B cell (primary cell): Measurements from ENCODE around the gene TM9SF4. TPM values are rescaled to one million over a fixed set of nuclear protein-coding genes. Genes with fewer than 3 reads are reported as not detected.

ENCODE experiments used
- ATAC-seq: fragments of 200-7000 bp; cut with Tn5 transposase; one replicate; pipeline ENCODE4 v1.10.0; 2021; ENCODE audit warnings: low read depth, mild to moderate bottlenecking, moderate number of reproducible peaks, moderate library complexity
- CTCF ChIA-PET: fragments of 350-600 bp; sonication (Branson Sonifier 250); formaldehyde crosslinking; loops from one replicate; lab custom pipeline; 2021; ENCODE audit warnings: antibody characterized with exemption, inconsistent platforms; lab: Charles Lee
- POLR2A ChIA-PET: fragments of 350-600 bp; sonication (Branson Sonifier 250); formaldehyde crosslinking; loops from one replicate; lab custom pipeline; 2021; ENCODE audit warnings: antibody characterized with exemption; lab: Charles Lee
- DNase-seq: peaks from one replicate; pipeline ENCODE4 v3.0.0; 2013
- H2AFZ ChIP-seq: 2 replicates; pipeline ENCODE4 v1.6.1; 2012; ENCODE audit warnings: mild to moderate bottlenecking, low read depth, low read length; ENCODE audit not compliant: insufficient read depth, poor library complexity, severe bottlenecking
- H3K27ac ChIP-seq, 2 donors: 1 replicate in 1 of 2; 2 replicates in 1 of 2; pipeline ENCODE4 v1.5.1; 2012 to 2013; ENCODE audit warnings: low read length in 2 of 2, mild to moderate bottlenecking in 2 of 2, moderate library complexity in 1 of 2
- H3K27me3 ChIP-seq, 4 experiments: fragments of 200-600 bp in 1 of 4; sonication (generic) in 1 of 4; replicated peaks in 1 of 4; 1 replicate in 2 of 4; 2 replicates in 2 of 4; pipeline versions ENCODE4 v1.6.1 to v1.7.0; 2013 to 2016; ENCODE audit warnings: low read length in 3 of 4, mild to moderate bottlenecking in 2 of 4, mixed read lengths in 1 of 4, moderate library complexity in 1 of 4; ENCODE audit not compliant: insufficient read depth in 4 of 4, control insufficient read depth in 3 of 4; ENCODE audit errors: control extremely low read depth in 1 of 4
- H3K36me3 ChIP-seq, 2 experiments: replicated peaks in 1 of 2; 1 replicate in 1 of 2; 2 replicates in 1 of 2; pipeline versions ENCODE4 v1.6.1 to v1.7.1; 2013; ENCODE audit warnings: low read length in 1 of 2; ENCODE audit not compliant: insufficient read depth in 2 of 2, control insufficient read depth in 1 of 2; ENCODE audit errors: control extremely low read depth in 1 of 2, extremely low read depth in 1 of 2
- H3K4me1 ChIP-seq, 2 donors: fragments of 200-600 bp in 1 of 2; sonication (generic) in 1 of 2; 1 replicate in 1 of 2; 2 replicates in 1 of 2; pipeline versions ENCODE4 v1.5.1 to v1.6.1; 2013 to 2017; ENCODE audit warnings: low read length in 2 of 2; ENCODE audit not compliant: control insufficient read depth in 2 of 2, insufficient read depth in 2 of 2
- H3K4me2 ChIP-seq: replicated peaks from 2 replicates; pipeline ENCODE3; 2012; ENCODE audit warnings: mild to moderate bottlenecking, low read depth, low read length; ENCODE audit not compliant: poor library complexity, severe bottlenecking
- H3K4me3 ChIP-seq, 5 experiments: fragments of 200-600 bp in 1 of 5; sonication (generic) in 1 of 5; 1 replicate in 3 of 5; 2 replicates in 2 of 5; pipeline versions ENCODE4 v1.5.1 to v1.7.0; 2011 to 2016; ENCODE audit warnings: low read length in 4 of 5, mild to moderate bottlenecking in 4 of 5, low read depth in 2 of 5, control low read depth in 1 of 5, moderate library complexity in 1 of 5; ENCODE audit not compliant: insufficient read depth in 1 of 5; ENCODE audit errors: control extremely low read depth in 1 of 5, extremely low read depth in 1 of 5
- H3K79me2 ChIP-seq: fragments of 200-600 bp; sonication (generic); one replicate; pipeline ENCODE4 v1.6.0; 2016; ENCODE audit warnings: low read length; ENCODE audit not compliant: control insufficient read depth, insufficient read depth
- H3K9ac ChIP-seq: fragments of 200-600 bp; sonication (generic); 2 replicates; pipeline ENCODE4 v1.6.1; 2017; ENCODE audit warnings: mild to moderate bottlenecking, low read length, moderate library complexity
- H3K9me3 ChIP-seq, 3 donors: one replicate each; pipeline versions ENCODE4 v1.6.1 to v1.7.1; 2013; ENCODE audit warnings: low read length in 2 of 3; ENCODE audit not compliant: control insufficient read depth in 2 of 3, insufficient read depth in 1 of 3; ENCODE audit errors: control extremely low read depth in 1 of 3
- H4K20me1 ChIP-seq: 2 replicates; pipeline ENCODE4 v1.6.0; 2012; ENCODE audit warnings: mild to moderate bottlenecking, low read length; ENCODE audit not compliant: insufficient read depth, control insufficient read depth, poor library complexity, severe bottlenecking
- H3K27ac Mint-ChIP-seq: one replicate; pipeline ENCODE4 v1.8.0; 2021; ENCODE audit warnings: mixed read lengths
- H3K27me3 Mint-ChIP-seq: one replicate; pipeline ENCODE4 v1.8.0; 2021; ENCODE audit warnings: mixed read lengths
- H3K4me1 Mint-ChIP-seq: one replicate; pipeline ENCODE4 v1.8.0; 2021; ENCODE audit warnings: mixed read lengths
- H3K4me3 Mint-ChIP-seq: one replicate; pipeline ENCODE4 v1.8.0; 2021; ENCODE audit warnings: mixed read lengths
- H3K9me3 Mint-ChIP-seq: one replicate; pipeline ENCODE4 v1.8.0; 2022; ENCODE audit warnings: mixed read lengths; ENCODE audit not compliant: insufficient read depth
- CTCF ChIP-seq: fragments of 200-600 bp; IDR thresholded peaks from one replicate; pipeline ENCODE4 v1.8.0; 2022; ENCODE audit warnings: antibody characterized with exemption, mild to moderate bottlenecking
- EZH2 ChIP-seq: IDR thresholded peaks from 2 replicates; pipeline ENCODE4 v1.6.1; 2012; ENCODE audit warnings: borderline replicate concordance, low read depth, mild to moderate bottlenecking, moderate library complexity, low read length; ENCODE audit not compliant: insufficient read depth, poor library complexity, severe bottlenecking
- WGBS: methylation state at CpG from one replicate; pipeline ENCODE4 v1.1.5; 2013; ENCODE audit warnings: missing lambda C conversion rate; ENCODE audit not compliant: insufficient coverage; 5-methylcytosine and 5-hydroxymethylcytosine counted together
- intact Hi-C: fragments of 100-400 bp; cut with micrococcal nuclease; formaldehyde crosslinking; loops from one replicate; pipeline ENCODE4 v1.10.0; 2022
- polyA plus RNA-seq: library from polyadenylated mRNA; depleted of rRNA; stranded (reverse); fragments of >200 nt; gene quantifications from 2 replicates; pipeline ENCODE4 v1.2.3, GENCODE V29; 2012
- total RNA-seq, 2 donors: library from RNA; stranded (reverse); fragments of 120-200 nt in 1 of 2; gene quantifications; 1 replicate in 1 of 2; 2 replicates in 1 of 2; pipeline versions ENCODE4 v1.2.3 to v1.2.4, GENCODE V29; 2013 to 2022

Gene TM9SF4
- total and polyA plus RNA-seq, 2 donors (not counting 1 experiment from before 2014, with no cell fraction given): 23.5 to 53.8 TPM

GRCh38 chr20:32208499-32209154 lies 99.1 kb downstream of the TM9SF4 start:
- Histone ChIP-seq H3K9me3 (no peaks in the 10 kb centered on the region), H3K4me3 (peak overlapping the region; percentile 71 to 99 (median 98)), H3K79me2 (peaks cover 57% of the 10 kb centered on the region), H3K36me3 (peaks cover 0 to 8% of the 10 kb centered on the region in 2 experiments), H2AFZ (peak overlapping the region; percentile 97), H3K4me1 (peaks cover 35 to 39% of the 10 kb centered on the region in 2 donors), H3K9ac (peak overlapping the region; percentile 92), H4K20me1 (peaks cover 36% of the 10 kb centered on the region), H3K4me2 (peak overlapping the region; percentile 92), H3K27me3 (no peaks in the 10 kb centered on the region), H3K27ac (peak overlapping the region in 1 of 2 donors; percentile 76)
- no peaks in the 10 kb centered on the region for H3K27me3 Mint-ChIP-seq
- H3K4me1 Mint-ChIP-seq: peaks cover 62% of the 10 kb centered on the region
- H3K4me3 Mint-ChIP-seq: peak overlapping the region; percentile 87
- ATAC-seq (no peak), DNase-seq (no peak)
- H3K9me3 Mint-ChIP-seq: no peaks in the 10 kb centered on the region
- POLR2A ChIA-PET: interaction anchor here (0.7 kb wide), 1 partner anchor 117 kb away, joined by 4 read pairs; no protein-coding TSS in a partner anchor
- 66% methylated on average over 4 of the region's 13 CpGs for WGBS
- CTCF ChIA-PET: no interaction called here
- intact Hi-C loops: loop anchor here (10.0 kb wide), 1 partner anchor 164 kb away; no protein-coding TSS in a partner anchor
- no peak for TF ChIP-seq EZH2
- no peak for TF ChIP-seq CTCF
- H3K27ac Mint-ChIP-seq: peak overlapping the region; percentile 77
